SH-SY5Y (cell line): ENCODE measurements around the gene PDP2.

Source experiments
- GATA2 ChIP-seq: IDR thresholded peaks from 2 replicates; pipeline ENCODE4 v1.6.1; 2011; ENCODE audit warnings: mild to moderate bottlenecking, low read depth, low read length
- GATA3 ChIP-seq: IDR thresholded peaks from 2 replicates; pipeline ENCODE4 v1.6.1; 2011; ENCODE audit warnings: low read depth, mild to moderate bottlenecking, low read length, moderate library complexity

Gene PDP2

DNA sequence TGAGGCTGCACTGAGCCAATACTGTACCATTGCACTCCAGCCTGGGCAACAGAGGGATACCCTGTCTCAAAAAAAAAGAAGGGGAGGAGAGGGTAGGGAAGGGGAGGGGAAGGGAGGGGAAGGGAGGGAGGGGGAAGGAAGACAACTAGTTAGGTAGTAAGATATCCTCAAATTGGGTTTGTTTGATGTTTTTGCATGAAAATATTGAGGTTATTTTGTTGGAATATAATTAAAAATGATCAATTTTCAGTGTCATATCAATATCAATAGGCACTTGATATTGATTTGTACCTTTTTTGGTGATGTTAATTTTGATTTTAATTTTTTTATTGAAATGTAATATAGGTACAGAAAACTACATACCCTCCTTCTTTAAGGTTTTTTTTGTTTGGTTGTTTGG lies 16.6 kb upstream of the PDP2 start:
- TF ChIP-seq GATA2, result no peak
- no peak for TF ChIP-seq GATA3

DNA sequence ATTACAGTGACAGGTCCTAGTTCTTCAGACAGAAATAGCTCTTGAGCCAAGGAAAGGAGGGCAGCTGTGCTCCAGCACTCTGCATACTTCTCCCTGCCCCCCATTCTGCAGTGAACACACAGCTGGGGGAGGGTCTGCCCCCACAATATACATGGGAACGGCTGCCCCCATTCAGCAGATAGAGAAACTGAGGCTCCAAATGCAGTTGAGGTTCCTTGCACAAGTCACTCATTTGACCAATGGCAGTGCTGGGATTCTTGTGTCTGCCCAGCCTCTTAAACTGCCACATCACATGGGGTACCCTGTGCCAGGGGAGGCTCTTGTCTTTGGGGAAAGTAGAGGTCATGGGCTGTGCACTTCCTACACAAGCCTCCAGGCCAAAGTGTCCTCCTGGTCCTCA lies 10.9 kb upstream of the PDP2 start:
- TF ChIP-seq GATA3 (no peak), GATA2 (no peak)

DNA sequence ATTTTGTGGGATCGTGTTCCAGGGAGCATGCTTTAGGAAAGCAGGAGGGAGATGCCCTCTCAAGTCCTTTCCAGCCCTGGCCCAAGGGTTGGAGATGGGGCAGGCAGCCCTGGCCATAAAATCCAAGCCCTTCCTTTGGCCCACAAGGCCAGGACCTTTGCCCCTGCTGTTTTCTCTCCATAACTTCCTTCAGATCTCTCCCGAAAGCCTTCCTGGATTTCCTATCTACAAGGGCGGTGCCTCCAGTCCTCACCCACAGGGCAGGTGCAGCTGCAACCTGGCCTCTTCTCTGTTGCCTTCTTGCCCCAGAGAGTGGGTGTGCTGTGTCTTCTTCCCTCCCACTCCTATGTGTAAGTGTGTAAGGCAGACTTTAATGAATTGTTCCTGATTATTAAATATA lies 8.5 kb upstream of the PDP2 start:
- TF ChIP-seq GATA2 (no peak), GATA3 (no peak)

DNA sequence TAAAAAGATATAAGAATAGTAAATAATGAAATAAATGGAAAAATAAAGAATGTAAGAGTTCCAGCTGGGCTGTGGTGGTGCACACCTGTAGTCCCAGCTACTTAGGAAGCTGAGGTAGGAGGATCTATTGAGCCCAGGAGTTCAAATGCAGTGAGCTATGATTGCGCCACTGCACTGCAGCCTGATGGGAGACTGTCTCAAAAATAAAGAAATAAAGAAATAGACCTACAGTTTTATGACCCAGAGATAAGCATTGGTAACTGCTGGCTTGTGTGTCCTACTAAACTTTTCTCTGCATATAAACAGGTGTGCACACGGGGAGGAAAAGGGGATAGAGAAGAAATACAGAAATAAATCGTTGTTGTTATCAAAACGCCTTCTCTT lies 7.8 kb upstream of the PDP2 start:
- TF ChIP-seq GATA2 (no peak), GATA3 (no peak)

DNA sequence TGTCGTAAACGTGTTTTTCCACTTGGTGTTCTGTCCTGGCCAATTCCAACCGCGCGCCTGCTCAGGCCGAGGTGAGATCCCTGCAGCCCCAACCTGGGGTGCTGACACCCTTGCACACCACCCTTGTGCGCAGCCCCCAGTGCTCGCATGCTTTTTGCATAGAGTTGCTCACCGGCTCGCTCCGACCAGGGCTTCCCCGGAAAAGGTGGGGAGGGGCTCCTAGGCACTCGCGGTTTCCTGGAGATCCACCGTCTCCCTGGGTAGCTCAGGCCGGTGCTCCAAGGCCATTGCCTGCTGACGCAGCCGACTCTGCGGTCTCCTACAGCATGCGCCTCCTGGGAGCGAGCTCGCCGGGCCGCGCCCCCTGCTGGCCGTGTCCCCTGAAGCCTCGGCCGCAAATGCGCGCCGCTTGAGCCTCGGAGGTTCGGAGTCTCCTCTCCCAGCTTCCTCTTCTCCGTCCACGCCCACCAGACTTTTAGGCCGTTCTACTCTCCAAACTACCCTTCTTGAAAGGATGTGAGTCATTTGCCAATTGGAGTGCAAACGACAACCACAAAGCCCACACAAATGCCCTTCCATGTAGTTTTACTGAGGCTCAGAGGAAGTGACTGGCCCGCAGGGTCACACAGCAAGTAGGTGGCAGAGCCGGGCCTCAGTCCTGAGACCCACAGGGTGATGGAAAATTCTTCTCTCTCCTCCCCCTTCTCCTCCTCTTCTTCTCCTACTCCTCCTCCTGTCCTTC lies 7.2 kb upstream of the PDP2 start:
- TF ChIP-seq GATA3, result no peak
- TF ChIP-seq GATA2, result no peak

DNA sequence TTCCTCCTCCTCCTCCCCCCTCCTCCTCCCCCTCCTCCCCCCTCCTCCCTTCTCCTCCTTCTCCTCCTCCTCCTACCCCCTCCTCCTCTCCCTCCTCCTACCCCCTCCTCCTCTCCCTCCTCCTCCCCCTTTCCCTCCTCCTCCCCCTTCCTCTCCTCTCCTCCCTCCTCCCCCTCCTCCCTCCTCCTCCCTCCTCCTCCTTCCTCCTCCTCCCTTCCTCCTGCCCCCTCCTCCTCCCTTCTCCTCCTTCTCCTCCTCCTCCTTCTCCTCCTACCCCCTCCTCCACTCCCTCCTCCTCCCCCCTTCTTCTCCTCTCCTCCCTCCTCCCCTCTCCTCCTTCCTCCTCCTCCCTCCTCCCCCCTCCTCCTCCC lies 6.6 kb upstream of the PDP2 start:
- TF ChIP-seq GATA3 (no peak), GATA2 (no peak)

DNA sequence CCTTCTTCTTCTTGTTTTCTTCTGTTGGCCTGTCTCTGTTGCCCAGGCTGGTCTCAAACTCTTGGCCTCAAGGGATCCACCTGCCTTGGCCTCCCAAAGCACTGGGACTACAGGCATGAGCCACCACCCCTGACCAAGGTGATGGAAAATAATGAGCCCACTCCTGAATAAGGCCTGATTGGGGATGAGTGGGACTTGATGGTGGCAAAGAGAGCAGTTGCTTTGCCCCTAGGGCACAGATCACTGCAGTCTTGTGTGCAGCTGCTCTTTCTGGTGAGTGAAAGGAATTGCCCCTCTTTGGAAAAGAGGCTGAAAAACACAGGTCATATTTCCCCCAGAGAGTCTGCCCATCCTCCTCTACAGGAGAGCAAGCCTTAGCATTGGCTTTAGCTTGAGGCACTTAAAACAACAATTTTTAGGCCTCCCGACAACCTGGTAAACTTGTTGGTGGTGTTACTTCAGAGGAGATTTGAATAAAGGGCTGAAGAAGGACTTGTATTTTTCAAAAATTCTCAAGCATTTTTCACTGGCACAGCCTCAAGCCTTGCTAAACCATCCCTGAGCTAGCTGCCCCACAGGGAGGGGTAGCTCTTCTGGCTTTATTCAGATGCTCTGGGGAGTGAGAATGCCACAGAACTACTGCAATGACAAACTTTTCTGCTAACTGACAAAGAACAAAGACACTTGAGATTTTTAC lies 6.1 kb upstream of the PDP2 start:
- TF ChIP-seq GATA2, result no peak
- TF ChIP-seq GATA3, result no peak

DNA sequence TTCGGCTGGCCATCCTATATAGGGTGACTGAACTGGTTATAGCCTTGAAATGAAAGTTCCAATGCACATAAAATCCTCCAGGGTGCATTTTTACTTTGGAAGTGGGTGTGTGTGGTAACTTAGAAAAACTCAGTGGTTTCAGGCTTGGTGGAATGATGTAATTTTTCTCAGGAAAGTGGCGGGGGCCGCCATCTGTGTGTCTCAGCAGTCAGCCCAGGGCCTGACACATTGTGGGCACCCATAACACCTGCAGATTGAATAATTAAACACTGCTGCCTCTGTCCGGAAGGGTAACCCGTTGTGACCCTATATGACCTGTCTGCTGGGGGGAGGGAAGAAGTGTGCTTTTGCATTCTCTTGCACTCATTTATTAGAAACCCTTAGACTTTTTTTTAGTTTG lies 2.2 kb upstream of the PDP2 start:
- TF ChIP-seq GATA3 (no peak), GATA2 (no peak)

DNA sequence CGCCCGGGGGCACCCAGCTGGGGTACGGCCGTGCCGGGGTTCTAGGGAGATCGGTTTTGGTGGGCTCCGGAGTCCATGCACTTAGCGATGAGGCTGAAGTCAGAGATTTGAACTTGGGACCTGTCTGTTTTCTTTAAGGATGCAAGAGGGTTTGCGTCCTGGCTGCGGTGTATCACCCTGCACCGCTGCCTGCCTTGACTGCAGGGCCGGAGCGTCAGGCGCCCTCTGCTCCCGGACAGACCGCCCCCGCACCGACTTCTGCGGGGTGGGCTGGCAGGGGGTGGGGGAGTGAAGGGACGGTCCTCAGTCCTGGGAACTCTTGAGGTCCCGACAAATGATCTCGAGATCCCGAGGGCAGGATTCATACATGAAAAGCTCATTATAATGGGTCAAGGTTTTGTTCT lies 701 bp downstream of the PDP2 start:
- no peak for TF ChIP-seq GATA3
- TF ChIP-seq GATA2, result no peak

DNA sequence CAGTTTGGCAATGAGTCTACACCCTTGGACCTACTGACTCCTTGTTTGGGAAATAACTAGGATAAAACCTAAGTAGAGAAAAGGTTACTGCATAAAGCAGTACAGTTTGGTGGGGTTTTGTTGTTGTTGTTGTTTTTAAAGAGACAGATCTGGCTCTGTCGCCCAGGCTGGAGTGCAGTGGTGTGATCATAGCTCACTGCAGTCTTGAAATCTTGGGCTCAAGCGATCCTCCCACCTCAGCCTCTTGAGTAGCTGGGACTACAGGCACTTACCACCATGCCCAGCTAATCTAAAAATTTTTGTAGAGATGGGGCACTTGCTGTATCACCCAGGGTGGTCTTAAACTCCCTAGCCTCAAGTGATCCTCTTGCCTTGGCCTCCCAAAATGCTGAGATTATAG lies 1.2 kb downstream of the PDP2 start:
- TF ChIP-seq GATA2, result no peak
- no peak for TF ChIP-seq GATA3

DNA sequence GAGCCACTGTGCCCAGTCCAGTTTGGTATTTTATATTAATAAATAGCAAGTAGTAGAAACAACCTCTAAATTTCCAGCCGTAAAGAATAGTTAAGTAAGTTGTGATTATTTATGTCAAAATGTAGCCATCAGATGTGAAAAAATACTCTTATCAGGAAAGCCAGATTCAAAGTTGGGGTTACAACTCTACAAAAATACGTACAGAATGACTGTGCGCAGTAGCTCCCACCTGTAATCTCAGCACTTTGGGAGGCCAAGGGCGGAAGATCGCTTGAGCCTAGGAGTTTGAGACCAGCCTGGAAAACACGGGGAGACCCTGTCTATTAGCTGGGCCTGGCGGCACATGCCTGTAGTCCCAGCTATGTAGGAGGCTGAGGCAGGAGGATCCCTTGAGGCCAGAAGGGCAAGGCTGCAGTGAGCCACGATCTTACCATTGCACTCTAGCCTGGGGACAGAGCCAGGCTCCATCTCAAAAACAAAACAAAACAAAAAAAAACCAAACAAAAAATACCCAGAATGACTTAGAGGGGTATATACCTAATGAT lies 1.7 kb downstream of the PDP2 start:
- no peak for TF ChIP-seq GATA2

DNA sequence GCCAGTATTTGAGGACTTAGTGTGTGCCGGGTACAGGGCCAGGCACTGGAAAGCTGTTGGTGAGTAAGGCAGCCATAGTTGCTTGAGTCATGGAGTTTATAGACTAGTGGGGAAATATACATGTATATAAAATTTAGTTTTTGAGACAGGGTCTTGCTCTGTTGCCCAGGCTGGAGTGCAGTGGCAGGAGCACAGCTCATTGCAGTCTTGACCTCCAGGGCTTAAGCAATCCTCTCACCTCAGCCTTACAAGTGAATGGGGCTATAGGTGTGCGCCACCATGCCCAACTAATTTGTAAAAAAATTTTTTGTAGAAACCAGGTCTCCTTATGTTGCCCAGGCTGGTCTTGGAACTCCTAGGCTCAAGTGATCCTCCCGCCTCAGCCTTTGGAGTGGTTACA lies 2.4 kb downstream of the PDP2 start:
- TF ChIP-seq GATA3 (no peak), GATA2 (no peak)

DNA sequence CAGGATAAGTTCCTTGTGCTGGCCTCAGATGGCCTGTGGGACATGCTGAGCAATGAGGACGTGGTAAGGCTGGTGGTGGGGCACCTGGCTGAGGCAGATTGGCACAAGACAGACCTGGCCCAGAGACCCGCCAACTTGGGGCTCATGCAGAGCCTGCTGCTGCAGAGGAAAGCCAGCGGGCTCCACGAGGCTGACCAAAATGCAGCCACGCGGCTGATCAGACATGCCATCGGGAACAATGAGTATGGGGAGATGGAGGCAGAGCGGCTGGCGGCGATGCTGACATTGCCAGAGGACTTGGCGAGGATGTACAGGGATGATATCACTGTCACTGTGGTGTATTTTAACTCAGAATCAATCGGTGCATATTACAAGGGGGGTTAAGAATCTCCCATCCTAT lies 5.2 kb downstream of the PDP2 start:
- TF ChIP-seq GATA3 (no peak), GATA2 (no peak)

DNA sequence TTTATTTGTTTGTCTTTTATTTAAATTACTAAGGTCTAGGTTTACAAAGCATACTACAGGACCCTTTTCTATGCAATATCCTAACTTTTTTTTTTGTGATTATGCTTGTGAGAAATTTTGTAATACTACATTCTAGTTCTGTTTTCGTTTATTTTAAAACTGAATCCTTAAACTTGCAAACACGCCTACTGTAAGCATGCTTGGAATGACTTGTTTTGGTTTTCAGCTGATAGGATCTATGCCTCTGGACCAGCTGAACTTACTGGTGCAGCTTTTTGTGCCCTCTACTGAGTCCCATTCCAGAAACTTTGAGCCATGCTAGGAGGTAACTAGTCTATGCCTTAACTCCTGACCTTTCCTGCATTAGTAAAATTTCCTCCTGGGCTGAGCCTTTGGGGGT lies 6.0 kb downstream of the PDP2 start:
- no peak for TF ChIP-seq GATA2
- no peak for TF ChIP-seq GATA3

DNA sequence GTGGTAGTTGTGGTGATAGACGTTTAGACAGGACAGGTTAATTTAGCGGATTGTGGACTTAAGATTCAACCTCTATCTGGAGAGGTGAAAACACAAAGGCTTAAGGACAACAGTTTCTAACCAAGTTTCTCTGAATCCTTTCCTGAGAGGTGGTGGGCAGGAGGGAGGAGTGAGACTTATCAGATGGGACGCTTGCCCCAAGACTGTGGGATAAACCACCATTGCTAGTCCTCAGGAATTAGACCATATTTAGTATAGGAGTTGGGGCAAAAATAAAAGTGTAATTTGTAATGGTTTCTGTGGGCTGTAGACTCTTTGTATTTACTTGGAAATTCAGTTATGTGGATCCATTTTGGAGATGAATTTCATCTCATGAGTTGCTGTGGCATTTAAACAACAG lies 6.6 kb downstream of the PDP2 start:
- TF ChIP-seq GATA3 (no peak), GATA2 (no peak)
